Measurements from ENCODE around the gene IFTAP. TPM values are rescaled to one million over a fixed set of nuclear protein-coding genes. Genes with fewer than 3 reads are reported as not detected.

The IFTAP gene
- total RNA-seq, 2 experiments from 2014 or later: not detected

DNA sequence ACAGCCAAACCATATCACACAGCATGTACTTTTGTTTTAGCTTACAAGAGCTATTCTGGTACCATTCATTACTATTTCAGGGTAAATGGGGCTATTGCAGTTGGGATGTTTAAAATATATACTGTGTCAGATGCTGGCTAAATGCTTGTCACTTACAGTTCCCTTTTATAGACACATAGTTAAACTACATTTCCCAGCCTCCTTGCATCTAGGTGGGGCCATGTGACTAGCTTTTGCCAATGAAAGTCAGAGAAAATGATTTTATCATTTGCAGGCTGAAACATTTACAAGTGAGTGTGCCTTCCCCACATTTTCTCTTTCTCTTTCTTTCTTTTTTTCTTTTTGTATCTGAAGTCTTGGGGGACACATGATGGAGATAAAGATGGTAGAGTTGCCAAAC lies 7.8 kb upstream of the IFTAP start:
- H3K79me2 ChIP-seq (ENCODE audit: insufficient read depth, low read depth, low read length): no peaks in the 10 kb centered on the region
- no peak overlapping the region for H3K4me3 ChIP-seq (ENCODE audit: low read depth, low read length, poor library complexity, severe bottlenecking)
- no peaks in the 10 kb centered on the region for H3K4me1 ChIP-seq (ENCODE audit: insufficient read depth, low read length, poor library complexity, severe bottlenecking)
- ChIA-PET POLR2A (interaction anchor here (0.6 kb wide), 1 partner anchor 21 kb away, joined by 3 read pairs; no protein-coding TSS in a partner anchor), CTCF (ENCODE audit: unreplicated experiment) (no interaction called here)
- intact Hi-C loops (cut with micrococcal nuclease; ENCODE audit: unreplicated experiment): no loop called here
- H3K4me2 ChIP-seq (ENCODE audit: low read length): no peak overlapping the region
- H4K20me1 ChIP-seq (ENCODE audit: insufficient read depth, low read length): no peaks in the 10 kb centered on the region
- H3K9me2 ChIP-seq (ENCODE audit: insufficient read depth, low read length): no peaks in the 10 kb centered on the region
- no peak for DNase-seq (ENCODE audit: low spot score)
- TF ChIP-seq, protein P1, sequence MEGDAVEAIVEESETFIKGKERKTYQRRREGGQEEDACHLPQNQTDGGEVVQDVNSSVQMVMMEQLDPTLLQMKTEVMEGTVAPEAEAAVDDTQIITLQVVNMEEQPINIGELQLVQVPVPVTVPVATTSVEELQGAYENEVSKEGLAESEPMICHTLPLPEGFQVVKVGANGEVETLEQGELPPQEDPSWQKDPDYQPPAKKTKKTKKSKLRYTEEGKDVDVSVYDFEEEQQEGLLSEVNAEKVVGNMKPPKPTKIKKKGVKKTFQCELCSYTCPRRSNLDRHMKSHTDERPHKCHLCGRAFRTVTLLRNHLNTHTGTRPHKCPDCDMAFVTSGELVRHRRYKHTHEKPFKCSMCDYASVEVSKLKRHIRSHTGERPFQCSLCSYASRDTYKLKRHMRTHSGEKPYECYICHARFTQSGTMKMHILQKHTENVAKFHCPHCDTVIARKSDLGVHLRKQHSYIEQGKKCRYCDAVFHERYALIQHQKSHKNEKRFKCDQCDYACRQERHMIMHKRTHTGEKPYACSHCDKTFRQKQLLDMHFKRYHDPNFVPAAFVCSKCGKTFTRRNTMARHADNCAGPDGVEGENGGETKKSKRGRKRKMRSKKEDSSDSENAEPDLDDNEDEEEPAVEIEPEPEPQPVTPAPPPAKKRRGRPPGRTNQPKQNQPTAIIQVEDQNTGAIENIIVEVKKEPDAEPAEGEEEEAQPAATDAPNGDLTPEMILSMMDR (conservative IDR thresholded peaks at IDR 0.05; ENCODE audit: low read length): no peak
- no peak for TF ChIP-seq EZH2phosphoT487 (IDR thresholded peaks at IDR 0.05; ENCODE audit: borderline replicate concordance, low read depth, low read length)
- H2AFZ ChIP-seq (ENCODE audit: low read length): no peak overlapping the region
- peaks cover 2% of the 10 kb centered on the region; the same call in 1 of the 2 replicates for H3K9me3 ChIP-seq (ENCODE audit: low read length)
- H3K27ac ChIP-seq (ENCODE audit: low read depth, low read length, poor library complexity, severe bottlenecking): no peak overlapping the region
- no TSS peak for BruUV-seq (replicated peaks)
- no peaks in the 10 kb centered on the region for H3K36me3 ChIP-seq (ENCODE audit: insufficient read depth, low read length)

GRCh38 chr11:36588099-36588498 lies 6.2 kb upstream of the IFTAP start:
- Histone ChIP-seq H2AFZ (ENCODE audit: low read length) (no peak overlapping the region), H3K27ac (ENCODE audit: low read depth, low read length, poor library complexity, severe bottlenecking) (no peak overlapping the region), H3K36me3 (ENCODE audit: insufficient read depth, low read length) (no peaks in the 10 kb centered on the region), H3K9me2 (ENCODE audit: insufficient read depth, low read length) (no peaks in the 10 kb centered on the region), H4K20me1 (ENCODE audit: insufficient read depth, low read length) (no peaks in the 10 kb centered on the region), H3K4me1 (ENCODE audit: insufficient read depth, low read length, poor library complexity, severe bottlenecking) (no peaks in the 10 kb centered on the region), H3K9me3 (ENCODE audit: low read length) (no peaks in the 10 kb centered on the region), H3K4me2 (ENCODE audit: low read length) (no peak overlapping the region), H3K79me2 (ENCODE audit: insufficient read depth, low read depth, low read length) (no peaks in the 10 kb centered on the region), H3K4me3 (ENCODE audit: low read depth, low read length, poor library complexity, severe bottlenecking) (no peak overlapping the region)
- DNase-seq (ENCODE audit: low spot score): no peak
- POLR2A ChIA-PET: no interaction called here
- CTCF ChIA-PET (ENCODE audit: unreplicated experiment): no interaction called here
- BruUV-seq (replicated peaks): no TSS peak
- TF ChIP-seq EZH2phosphoT487 (IDR thresholded peaks at IDR 0.05; ENCODE audit: borderline replicate concordance, low read depth, low read length): no peak
- TF ChIP-seq, protein P1 (conservative IDR thresholded peaks at IDR 0.05; ENCODE audit: low read length): no peak
- intact Hi-C loops (cut with micrococcal nuclease; ENCODE audit: unreplicated experiment): no loop called here

DNA sequence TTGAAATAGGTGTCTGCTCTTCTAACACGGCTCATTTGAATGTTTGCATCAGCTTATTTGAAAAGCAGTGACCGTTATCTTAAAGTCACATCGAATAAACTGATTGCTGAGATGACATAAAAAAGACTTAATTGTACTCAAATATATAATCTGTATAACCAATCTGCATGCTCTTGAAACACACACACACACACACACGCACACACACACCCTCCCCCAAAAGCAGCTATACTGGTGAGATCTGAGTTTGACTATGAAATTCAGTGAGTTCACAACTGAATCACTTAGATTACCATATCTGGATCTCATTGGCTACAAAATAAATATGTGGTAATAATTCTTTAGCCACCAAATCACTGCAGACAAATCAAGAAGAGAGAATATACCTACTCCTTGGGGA lies 3.8 kb upstream of the IFTAP start:
- CTCF ChIA-PET (ENCODE audit: unreplicated experiment): no interaction called here
- no peaks in the 10 kb centered on the region for H3K9me2 ChIP-seq (ENCODE audit: insufficient read depth, low read length)
- POLR2A ChIA-PET: no interaction called here
- no peak for DNase-seq (ENCODE audit: low spot score)
- H3K4me1 ChIP-seq (ENCODE audit: insufficient read depth, low read length, poor library complexity, severe bottlenecking): no peaks in the 10 kb centered on the region
- intact Hi-C loops (cut with micrococcal nuclease; ENCODE audit: unreplicated experiment): no loop called here
- H3K9me3 ChIP-seq (ENCODE audit: low read length): no peaks in the 10 kb centered on the region
- BruUV-seq (replicated peaks): no TSS peak
- H4K20me1 ChIP-seq (ENCODE audit: insufficient read depth, low read length): no peaks in the 10 kb centered on the region
- no peak overlapping the region for H3K4me3 ChIP-seq (ENCODE audit: low read depth, low read length, poor library complexity, severe bottlenecking)
- TF ChIP-seq EZH2phosphoT487 (IDR thresholded peaks at IDR 0.05; ENCODE audit: borderline replicate concordance, low read depth, low read length): no peak
- TF ChIP-seq, protein P1 (conservative IDR thresholded peaks at IDR 0.05; ENCODE audit: low read length): no peak
- no peaks in the 10 kb centered on the region for H3K79me2 ChIP-seq (ENCODE audit: insufficient read depth, low read depth, low read length)
- H3K27ac ChIP-seq (ENCODE audit: low read depth, low read length, poor library complexity, severe bottlenecking): no peak overlapping the region
- no peak overlapping the region for H2AFZ ChIP-seq (ENCODE audit: low read length)
- no peak overlapping the region for H3K4me2 ChIP-seq (ENCODE audit: low read length)
- no peaks in the 10 kb centered on the region for H3K36me3 ChIP-seq (ENCODE audit: insufficient read depth, low read length)

Measured in OCI-LY7 (cell line).